ENCODE results near the gene USH1G.

Gene USH1G

DNA sequence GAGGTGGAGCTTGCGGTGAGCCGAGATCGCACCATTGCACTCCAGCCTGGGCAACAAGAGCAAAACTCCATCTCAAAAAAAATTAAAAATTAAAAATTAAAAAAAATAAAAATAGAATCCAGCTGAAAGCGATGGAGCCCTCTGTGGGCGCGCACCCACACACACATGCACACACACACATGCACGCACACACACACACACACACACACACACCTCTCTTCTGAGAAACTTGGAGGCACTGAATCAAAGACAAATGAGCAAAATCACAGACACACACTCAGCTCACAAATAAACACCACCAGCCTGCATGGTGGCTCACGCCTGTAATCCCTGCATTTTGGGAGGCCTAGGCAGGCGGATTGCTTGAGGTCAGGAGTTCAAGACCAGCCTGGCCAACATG, 20.0 kb downstream of the USH1G start:
- no peak for DNase-seq (ENCODE audit: low read depth)

DNA sequence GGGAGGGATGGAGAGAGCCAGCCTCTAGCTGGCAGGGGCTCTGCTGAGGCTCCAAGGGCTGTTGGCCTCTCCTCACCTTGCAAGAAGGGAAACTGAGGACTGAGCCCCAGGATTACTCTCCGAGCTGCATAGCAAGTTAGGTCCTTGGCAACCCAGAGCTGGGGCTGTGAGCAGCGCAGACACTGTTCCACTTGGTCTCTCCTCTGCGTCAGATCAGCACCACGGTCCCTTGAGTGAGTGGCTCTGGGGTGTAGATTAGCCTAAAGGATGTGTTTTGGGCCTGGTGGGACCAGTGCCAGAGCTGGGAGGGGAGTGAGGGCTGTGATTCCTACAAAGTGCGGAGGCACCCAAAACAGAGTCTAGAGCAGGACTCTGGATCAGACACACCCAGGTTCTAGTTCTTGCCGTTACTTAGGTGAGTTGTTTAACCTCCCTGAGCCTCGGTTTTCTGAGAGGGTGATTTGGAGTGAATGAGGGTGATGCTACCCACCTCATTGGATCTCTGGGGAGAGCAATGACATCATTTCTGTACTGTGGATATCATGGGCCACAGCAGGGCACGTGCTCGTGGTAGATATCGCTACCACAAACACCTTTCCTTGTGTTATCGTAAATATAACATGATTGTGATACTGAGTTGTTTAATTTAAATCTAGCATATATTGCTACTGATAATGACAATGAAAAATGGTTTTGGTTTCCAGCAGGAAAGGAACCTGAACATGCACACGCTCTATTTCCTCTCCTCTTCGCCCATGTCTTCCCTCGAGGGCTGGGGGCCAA, 21.5 kb downstream of the USH1G start:
- no peak for DNase-seq (ENCODE audit: low read depth)

DNA sequence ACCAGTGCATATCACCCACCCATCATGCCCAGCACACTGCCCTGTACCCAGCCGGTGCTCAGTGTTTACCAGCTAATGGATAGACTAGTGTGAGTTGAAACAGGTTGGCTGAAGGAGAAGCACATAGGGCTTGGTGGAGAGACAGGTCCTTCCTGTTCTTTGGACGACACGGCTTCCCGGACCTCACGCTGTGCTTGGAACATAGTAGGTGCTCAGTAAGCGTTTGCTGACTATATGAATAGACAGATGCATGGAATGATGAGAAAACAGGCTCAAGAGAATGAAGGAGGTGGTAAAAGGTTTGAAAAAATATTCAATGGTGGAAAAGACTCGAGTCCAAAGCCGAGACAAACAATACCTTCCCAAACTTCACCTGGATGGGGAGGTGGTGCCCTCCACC, 22.8 kb downstream of the USH1G start:
- DNase-seq (ENCODE audit: low read depth): no peak

GRCh38 chr17:74898376-74898946, 24.6 kb downstream of the USH1G start:
- DNase-seq (ENCODE audit: low read depth): no peak

- DNase-seq (ENCODE audit: low read depth): no peak
Observed at GRCh38 chr17:74893936-74894671, 29.0 kb downstream of the USH1G start.

DNA sequence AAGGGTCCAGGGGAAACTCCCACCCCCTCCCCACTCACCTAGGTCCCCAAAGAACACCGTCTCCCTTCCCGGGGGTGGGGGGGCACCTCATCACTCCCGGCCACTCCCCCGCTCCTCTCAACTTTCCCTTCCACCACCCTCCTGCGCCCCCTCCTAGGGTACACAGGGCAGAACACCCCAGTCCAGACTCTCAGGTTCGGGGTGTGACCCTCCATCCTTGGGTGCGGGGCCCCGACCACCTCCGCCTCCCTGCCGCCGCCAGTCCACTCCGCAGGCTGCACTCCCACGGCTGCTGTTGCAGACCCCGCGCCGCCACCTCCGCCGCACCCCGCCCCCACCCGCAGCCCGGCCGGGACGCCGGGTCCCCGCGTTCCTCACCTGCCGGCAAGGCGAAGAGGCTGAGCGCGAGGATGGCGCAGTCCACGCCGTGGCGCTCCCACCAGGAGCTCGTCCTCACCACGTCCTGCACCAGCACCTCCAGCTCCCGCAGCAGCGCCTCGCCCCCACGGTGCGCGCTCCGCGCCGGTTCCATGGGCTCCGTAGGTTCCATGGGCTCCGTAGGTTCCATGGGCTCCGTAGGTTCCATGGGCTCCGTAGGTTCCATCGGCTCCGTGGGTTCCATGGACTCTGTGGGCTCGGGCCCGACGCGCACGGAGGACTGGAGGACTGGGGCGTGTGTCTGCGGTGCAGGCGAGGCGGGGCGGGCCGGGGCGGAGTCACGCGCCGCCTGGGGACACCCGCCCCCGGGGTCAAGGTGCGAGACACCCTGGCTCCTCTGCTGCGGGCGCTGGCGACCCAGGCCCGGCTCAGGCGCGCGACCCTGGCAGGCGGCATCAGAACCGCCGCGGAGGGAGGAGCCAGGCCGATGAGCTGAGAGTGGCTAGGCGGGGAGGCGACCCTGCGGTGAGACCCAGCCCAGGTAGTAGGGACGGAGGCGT, 29.8 kb downstream of the USH1G start, which contains the start of gene FADS6:
Gene FADS6 (minus strand): TSS at position 660 of the 938 bp plus-strand sequence. CDS start 38 bp downstream, at position 622.
- DNase-seq (ENCODE audit: low read depth): no peak

GRCh38 chr17:74892013-74892841, 30.8 kb downstream of the USH1G start:
- DNase-seq (ENCODE audit: low read depth): no peak

- no peak for DNase-seq (ENCODE audit: low read depth)
Observed at GRCh38 chr17:74890554-74890953, 32.5 kb downstream of the USH1G start.

DNA sequence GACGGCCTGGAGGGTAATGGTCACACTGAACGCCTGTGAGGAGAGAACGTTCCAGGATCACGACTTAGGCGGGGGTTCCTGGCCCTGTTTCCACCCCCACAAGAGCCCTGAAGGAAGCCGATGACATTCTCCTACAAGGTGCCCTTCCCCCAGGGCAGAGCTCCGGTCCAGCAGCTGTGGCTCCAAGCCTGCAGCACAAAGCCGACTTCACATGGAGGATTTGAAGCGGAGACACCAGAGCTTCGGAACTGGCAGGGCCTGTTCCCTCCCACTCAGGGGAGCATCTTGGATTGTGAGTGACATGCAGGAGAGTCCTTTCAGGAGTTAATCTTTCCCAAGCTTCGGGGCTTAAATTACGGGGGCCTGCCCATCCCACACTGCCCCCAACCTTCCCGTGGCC, 34.6 kb downstream of the USH1G start:
- DNase-seq (ENCODE audit: low read depth): no peak

DNA sequence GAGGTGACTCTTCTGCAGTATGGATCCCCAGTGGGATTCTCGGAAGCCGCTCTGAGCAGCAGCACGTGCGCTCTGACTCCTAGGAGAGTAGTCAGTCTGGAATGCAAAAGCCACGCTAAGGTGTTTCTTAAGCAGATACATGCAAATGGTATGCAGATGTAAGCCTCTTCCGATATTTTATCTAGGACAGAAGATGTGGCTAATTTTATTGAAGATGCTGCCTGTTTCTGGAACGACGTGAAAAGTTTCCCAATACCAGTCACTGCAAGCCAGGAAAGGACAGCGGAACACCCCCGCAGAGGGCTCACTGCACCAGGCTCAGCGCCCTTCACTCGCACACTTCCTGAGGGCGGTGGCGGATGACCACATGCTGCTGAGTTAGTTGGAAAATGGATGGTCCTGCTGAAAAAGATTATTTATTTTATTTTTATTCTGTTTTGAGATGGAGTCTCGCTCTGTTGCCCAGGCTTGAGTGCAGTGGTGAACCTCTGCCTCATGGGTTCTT, 39.8 kb downstream of the USH1G start:
- DNase-seq (ENCODE audit: low read depth): no peak

GRCh38 chr17:74882517-74883240, 40.4 kb downstream of the USH1G start:
- DNase-seq (ENCODE audit: low read depth): no peak

DNA sequence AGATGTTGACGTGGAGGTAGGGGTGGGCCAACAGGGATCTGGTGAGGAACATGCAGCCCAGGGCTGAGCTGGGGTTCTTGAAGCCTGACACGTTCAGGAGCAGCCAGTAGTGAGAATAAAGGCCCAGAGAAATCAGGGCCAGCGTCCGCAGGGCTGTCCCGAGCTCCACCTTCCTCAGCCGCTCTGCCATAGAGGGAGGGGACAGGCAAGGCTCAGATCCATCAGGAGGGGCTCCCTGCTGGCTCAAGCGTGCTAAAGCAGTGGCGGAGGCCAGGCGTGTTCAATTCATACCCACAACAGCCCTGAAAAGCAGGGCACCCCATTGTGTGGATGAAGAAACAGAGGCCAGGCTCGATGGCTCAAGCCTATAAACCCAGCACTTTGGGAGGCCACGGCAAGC, 42.0 kb downstream of the USH1G start:
- no peak for DNase-seq (ENCODE audit: low read depth)

DNA sequence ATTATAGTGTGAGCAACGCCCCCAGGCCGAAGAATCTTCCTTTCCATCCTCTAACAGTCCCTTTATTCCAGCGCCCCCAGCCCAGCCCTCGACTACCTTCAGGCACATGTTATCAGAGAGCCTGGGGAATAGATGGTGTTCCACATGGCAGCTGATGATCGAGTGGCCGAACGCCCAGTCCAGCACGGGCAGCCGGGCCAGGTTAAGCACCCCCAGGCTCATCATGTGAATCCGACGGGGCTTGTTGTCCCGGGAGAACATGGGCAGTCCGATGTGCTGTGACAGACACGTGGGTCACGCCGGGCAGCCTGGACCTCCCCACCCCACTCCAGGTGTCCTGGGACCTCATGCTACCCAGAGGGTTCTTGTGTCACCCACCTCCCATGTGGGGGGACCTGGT, 43.7 kb downstream of the USH1G start:
- no peak for DNase-seq (ENCODE audit: low read depth)

DNA sequence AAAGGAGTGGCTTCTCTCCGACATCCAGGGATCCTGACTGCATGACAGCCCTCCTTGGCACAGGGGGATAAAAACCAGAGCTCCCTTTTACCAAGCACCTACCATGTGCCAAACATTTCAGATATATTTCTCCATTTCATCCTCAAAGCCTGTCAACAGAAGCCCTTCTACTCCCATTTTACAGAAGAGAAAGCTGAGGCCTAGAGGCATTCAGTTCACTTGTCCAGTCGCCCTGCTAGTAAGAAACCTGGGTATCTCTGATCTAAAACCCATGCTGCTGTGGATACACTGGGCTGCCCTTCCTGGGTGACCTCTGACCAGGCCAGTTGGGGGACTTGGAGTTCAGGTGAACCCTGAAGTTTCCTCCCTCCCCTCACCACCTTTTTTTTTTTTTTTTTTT, 44.4 kb downstream of the USH1G start:
- DNase-seq (ENCODE audit: low read depth): no peak

DNA sequence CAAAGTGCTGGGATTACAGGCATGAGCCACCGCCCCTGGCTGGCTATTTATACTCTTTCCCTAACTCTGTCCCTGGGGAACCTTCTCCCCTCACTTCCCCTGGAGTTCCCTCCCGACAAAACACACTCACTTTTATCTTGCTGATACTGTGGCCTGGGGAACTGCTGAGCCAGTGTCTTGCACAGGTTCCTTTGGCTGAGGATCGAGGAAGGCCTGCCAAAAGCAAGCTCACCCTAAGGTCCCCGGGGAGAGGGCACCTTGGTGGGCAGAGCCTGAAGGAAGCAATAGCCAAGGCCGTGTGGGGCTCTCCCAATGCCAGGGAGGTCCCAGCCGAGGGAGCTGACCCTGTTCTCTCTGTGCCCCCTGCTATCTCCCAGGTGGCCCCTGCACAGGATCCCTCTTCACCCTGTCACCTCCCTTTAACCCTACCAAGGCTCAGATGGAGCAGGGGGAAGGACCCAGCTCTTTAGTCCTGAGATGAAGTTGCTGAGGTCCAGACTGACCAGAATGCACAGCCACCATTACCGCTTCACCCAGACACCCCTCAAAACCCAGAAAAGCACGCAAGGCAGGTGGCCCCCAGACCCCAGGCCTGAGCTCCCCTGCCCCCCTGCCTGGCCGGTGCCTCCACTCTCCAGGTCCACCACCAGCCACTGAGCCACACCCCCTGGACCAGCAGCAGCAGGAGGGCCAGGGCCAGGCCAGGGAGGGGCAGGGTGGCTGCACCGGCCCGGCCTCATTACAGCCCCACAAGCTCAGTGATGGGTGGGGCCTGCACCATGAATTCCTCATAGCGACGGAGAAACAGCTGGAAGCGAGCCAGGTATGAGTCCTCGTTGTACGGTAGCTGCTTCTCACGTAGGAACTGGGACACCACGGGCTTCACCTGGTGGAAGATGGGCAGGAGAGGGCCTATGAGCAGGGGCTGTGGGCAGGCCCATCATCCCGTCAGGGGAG, 45.2 kb downstream of the USH1G start:
- DNase-seq (ENCODE audit: low read depth): no peak

GRCh38 chr17:74875977-74876593, 47.0 kb downstream of the USH1G start:
- DNase-seq (ENCODE audit: low read depth): no peak

DNA sequence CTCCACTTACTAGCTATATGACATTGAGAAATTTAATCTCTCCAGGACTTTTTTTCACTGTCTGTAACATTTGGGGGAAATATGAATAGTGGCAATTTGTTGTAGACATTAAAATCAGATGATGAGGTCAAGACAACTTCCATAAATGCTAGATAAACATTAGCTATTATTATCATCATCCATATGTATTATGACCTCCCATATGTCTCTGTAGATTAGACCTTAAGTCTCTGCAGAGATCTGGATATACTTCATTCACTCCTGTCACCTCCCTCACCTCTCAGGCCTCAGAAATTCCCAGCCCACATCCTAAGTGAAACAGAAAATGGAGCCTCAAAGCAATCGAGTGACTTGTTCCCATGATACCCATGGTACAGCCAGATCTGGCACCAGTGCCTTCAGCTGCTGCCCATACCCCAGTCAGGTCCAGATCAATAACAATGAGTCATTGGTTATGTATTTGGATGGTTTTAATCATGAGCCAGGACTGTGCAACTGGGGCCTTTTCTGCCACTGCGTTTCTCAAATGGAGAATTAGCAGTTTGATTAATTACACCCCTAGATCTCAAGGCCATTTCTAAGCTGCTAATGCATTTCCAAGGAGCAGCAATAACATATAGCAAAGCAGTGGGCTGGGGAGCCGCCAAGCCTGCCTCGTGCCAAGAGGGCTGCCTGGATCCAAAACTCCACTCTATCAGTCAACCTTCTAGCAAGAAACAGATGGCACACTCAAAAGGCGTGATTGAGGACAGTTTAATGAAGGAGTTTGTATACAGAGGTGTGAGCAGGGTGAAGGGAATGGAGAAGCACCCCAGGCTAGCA, 47.7 kb downstream of the USH1G start:
- no peak for DNase-seq (ENCODE audit: low read depth)

GRCh38 chr17:74874615-74875037, 48.4 kb downstream of the USH1G start:
- DNase-seq (ENCODE audit: low read depth): no peak
